ENCODE data around the gene MEGF11.

Gene MEGF11

DNA sequence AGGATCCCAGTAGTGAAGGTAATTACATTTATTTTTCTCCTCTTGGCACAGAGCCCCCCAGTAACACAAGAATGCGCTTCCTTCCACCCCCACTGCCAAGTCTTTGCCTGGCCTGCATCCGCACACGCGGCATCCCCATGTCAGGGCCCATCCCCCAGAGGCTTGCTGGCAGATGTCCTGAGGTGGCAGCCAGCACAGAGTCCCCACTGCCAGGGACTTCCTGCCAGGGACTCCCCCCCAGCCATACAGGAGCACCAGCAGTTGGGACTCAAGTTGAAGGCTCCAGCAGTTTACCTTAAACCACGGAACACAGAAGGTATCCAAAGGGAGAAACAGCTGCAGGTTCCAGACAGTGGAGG is 41.0 kb downstream of the MEGF11 start:
- TF ChIP-seq, protein P1, sequence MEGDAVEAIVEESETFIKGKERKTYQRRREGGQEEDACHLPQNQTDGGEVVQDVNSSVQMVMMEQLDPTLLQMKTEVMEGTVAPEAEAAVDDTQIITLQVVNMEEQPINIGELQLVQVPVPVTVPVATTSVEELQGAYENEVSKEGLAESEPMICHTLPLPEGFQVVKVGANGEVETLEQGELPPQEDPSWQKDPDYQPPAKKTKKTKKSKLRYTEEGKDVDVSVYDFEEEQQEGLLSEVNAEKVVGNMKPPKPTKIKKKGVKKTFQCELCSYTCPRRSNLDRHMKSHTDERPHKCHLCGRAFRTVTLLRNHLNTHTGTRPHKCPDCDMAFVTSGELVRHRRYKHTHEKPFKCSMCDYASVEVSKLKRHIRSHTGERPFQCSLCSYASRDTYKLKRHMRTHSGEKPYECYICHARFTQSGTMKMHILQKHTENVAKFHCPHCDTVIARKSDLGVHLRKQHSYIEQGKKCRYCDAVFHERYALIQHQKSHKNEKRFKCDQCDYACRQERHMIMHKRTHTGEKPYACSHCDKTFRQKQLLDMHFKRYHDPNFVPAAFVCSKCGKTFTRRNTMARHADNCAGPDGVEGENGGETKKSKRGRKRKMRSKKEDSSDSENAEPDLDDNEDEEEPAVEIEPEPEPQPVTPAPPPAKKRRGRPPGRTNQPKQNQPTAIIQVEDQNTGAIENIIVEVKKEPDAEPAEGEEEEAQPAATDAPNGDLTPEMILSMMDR (conservative IDR thresholded peaks at IDR 0.05): no peak
- H3K27ac ChIP-seq: no peak overlapping the region

DNA sequence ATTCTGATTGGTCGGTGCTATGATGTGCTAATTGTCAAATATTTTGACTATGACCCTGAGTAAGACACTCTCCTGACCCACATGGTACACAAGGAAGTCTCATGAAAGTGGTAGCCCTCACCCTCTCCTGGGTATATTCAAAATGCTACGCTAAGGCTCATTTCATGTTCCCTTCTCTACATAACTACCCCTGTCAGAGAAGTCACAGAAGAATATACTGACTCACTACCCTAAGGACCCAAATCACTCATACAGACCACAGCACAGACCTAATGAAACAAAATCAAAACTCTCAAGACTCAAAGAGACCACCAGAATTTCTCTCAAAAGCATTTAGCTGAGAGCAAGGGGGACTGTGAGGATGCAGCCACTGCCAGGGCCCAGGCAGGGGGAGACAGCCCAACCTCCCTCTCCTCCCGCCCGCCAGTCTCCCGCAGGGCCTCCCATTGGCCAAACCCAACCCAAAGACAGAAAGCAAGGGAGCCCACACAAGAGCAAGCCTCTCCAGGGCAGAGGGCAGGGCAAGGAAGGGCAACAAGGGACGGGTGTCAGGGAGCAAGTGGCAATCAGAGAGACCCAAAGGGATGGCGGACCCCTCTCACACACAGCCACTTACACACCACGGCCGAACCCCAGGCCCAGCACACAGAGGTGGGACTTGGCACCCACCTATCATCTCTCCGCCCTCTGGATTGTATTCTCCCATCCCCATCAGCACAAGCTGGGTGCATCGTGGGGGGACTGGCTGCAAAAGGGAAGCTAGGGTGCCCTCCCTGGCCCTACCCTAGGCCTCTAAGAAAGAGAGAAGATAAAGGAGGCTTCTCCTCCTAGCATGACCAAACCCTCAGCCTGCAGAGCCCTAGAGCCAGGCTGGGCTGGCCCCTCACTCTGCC is 41.6 kb downstream of the MEGF11 start:
- no peak overlapping the region for H3K27ac ChIP-seq

DNA sequence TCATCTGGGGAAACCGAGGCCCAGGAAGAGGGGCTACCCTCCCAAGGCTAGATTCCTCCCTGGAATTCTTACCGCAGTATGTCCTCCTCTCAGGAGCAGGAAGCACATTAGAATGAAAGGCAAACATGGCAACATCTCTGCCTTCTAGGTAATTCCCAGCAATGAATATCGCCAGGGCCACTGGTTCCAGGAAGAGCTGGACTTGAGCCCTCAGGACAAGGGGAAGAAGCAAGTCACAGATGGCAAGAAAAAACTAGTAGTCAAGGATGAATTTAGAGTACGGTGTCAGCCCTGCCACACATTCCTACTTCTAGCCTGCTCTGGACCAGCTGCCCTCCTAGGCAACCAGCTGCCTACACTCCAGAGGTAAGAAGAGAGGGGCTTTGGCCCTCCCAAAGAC is 42.9 kb downstream of the MEGF11 start:
- H3K27ac ChIP-seq: no peak overlapping the region
- TF ChIP-seq, protein P1 (conservative IDR thresholded peaks at IDR 0.05): no peak

More for the DNA sequence above, 41.6 kb downstream of the MEGF11 start:
- TF ChIP-seq, protein P1 (conservative IDR thresholded peaks at IDR 0.05): no peak

DNA sequence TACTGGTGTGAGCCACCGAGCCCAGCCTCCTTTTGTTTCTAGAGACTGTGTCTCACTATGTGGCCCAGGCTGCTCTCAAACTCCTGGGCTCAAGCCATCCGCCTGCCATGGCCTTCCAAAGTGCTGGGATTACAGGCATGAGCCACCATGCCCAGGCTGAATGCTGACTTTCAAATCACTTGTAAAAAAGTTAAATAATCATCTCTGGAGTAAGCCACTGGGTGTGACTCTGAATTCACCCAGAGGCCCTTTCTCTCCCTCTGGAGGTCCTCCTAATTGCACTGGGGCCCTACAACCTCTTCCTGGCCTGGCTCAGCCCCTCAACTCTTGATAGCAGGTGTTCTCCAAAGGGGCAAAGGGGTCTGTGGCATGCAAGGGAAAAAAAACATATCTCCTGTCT is 54.8 kb downstream of the MEGF11 start:
- TF ChIP-seq, protein P1 (conservative IDR thresholded peaks at IDR 0.05): no peak
- no peak overlapping the region for H3K27ac ChIP-seq

DNA sequence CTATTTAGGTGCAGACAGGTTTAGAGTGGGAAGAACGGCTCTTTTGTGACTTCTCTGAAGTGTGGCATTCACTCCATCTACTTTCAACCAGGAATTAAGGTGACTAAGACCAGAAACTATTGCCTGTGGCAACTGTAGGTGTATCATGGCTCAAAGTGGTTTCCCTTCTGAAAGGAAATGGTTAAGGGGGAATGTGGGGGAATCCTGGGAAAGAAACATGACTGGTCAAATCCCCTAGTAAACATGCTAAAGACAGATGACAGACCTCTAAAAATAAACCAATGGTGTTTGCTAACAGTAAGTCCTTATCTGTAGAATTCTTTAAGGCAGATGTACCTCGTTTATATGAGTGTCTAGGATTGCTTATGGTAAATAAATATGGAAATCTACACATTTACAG is 56.9 kb downstream of the MEGF11 start:
- TF ChIP-seq, protein P1 (conservative IDR thresholded peaks at IDR 0.05): no peak

DNA sequence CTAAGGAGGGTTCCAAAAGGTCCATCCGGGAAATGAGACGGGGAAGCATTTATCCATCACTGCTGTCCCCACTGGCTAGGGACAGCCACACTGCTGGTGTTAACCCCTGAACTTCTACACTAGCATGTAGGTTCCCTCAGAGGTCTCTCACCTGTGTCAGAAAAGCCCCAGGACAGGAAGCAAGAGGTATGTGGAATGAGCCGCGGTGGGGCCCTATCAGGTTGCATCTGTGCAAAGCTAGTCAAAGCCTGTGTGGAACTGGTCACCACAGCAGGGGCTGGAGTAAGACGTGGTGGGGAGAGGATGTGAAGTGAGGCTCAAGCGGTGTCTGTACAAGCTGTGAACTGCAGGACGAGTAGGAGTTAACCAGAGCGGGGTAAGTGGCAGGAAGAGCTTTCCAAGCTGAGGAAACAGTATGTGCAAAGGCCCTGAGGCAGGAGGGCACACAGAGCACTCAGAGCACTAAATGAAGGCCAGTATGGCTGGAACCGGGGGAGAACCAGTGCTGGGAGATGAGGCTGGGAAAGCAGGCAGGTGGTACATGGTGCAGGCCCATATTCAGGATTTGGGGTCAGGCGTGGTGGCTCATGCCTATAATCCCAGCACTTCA is 57.8 kb downstream of the MEGF11 start:
- TF ChIP-seq, protein P1 (conservative IDR thresholded peaks at IDR 0.05): no peak
- no peak overlapping the region for H3K27ac ChIP-seq

More for the DNA sequence above, 56.9 kb downstream of the MEGF11 start:
- no peak overlapping the region for H3K27ac ChIP-seq

DNA sequence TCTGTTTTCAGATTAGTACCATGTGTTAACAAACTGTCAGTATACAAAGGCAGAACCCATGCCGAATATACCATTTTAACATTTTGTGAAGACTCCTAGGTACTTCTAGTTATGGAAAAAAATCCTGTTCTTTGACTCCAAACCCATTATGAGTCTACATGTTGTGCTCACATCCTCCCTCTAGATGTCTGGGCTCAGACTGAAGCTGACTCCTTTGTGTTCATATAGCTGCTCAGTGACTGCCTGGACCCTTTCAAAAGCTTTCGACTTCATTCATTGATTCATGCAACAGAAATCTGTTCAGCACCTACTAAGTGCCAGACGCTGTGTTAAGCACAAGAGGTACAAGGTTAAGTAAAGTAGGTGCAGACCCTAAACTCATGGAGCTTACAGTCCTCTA is 60.5 kb downstream of the MEGF11 start:
- H3K27ac ChIP-seq: no peak overlapping the region
- TF ChIP-seq, protein P1 (conservative IDR thresholded peaks at IDR 0.05): no peak
